OCI-LY7 (cell line): ENCODE data around the gene BEND7. TPM values are rescaled to one million over a fixed set of nuclear protein-coding genes. Genes with fewer than 3 reads are reported as not detected.

Experiments used
- BruUV-seq: library from RNA; stranded (reverse); fragments of 400-500 nt; replicated peaks from 2 replicates; lab custom pipeline; 2021; lab: Mats Ljungman, UMichigan
- CTCF ChIA-PET: fragments of 300-600 bp; sonication (Branson Sonifier 250); formaldehyde crosslinking; loops from one replicate; lab custom pipeline; 2022; ENCODE audit warnings: antibody characterized with exemption; ENCODE audit not compliant: unreplicated experiment; lab: Charles Lee
- POLR2A ChIA-PET: fragments of 300-600 bp; sonication (Branson Sonifier 250); formaldehyde crosslinking; loops from one replicate; lab custom pipeline; 2022; ENCODE audit warnings: antibody characterized with exemption; lab: Charles Lee
- DNase-seq: peaks from one replicate; pipeline ENCODE4 v3.0.0-alpha.2; 2015; ENCODE audit warnings: low spot score
- H2AFZ ChIP-seq: fragments of 200-600 bp; sonication (generic), shearing (Covaris generic); 2 replicates; pipeline ENCODE4 v1.6.1; 2014; ENCODE audit warnings: mild to moderate bottlenecking, antibody characterized with exemption, low read length, moderate library complexity
- H3K27ac ChIP-seq: fragments of 200-600 bp; sonication (generic); 2 replicates; pipeline ENCODE4 v1.5.1; 2014; ENCODE audit warnings: mixed run types, low read depth, mild to moderate bottlenecking, moderate library complexity, low read length, inconsistent platforms; ENCODE audit not compliant: poor library complexity, severe bottlenecking
- H3K36me3 ChIP-seq: fragments of 200-600 bp; sonication (generic); 2 replicates; pipeline ENCODE4 v1.6.1; 2014; ENCODE audit warnings: mild to moderate bottlenecking, antibody characterized with exemption, low read length, moderate library complexity, mixed read lengths; ENCODE audit not compliant: insufficient read depth
- H3K4me1 ChIP-seq: fragments of 200-600 bp; sonication (generic); 2 replicates; pipeline ENCODE4 v1.5.1; 2014; ENCODE audit warnings: mild to moderate bottlenecking, low read length; ENCODE audit not compliant: insufficient read depth, poor library complexity, severe bottlenecking
- H3K4me2 ChIP-seq: fragments of 200-600 bp; sonication (generic); 2 replicates; pipeline ENCODE4 v1.6.1; 2014; ENCODE audit warnings: mild to moderate bottlenecking, low read length
- H3K4me3 ChIP-seq: fragments of 200-600 bp; sonication (generic); 2 replicates; pipeline ENCODE4 v1.5.1; 2014; ENCODE audit warnings: mild to moderate bottlenecking, low read depth, low read length; ENCODE audit not compliant: poor library complexity, severe bottlenecking
- H3K79me2 ChIP-seq: fragments of 200-600 bp; sonication (generic); 2 replicates; pipeline ENCODE4 v1.6.1; 2016; ENCODE audit warnings: low read depth, mild to moderate bottlenecking, low read length, moderate library complexity, mixed read lengths; ENCODE audit not compliant: insufficient read depth
- H3K9me2 ChIP-seq: fragments of 200-600 bp; sonication (generic); 2 replicates; pipeline ENCODE4 v1.6.1; 2016; ENCODE audit warnings: mild to moderate bottlenecking, low read length, mixed read lengths; ENCODE audit not compliant: insufficient read depth
- H3K9me3 ChIP-seq: fragments of 200-600 bp; sonication (generic); 2 replicates; pipeline ENCODE4 v1.6.1; 2014; ENCODE audit warnings: mild to moderate bottlenecking, mixed run types, low read length, mixed read lengths
- H4K20me1 ChIP-seq: fragments of 200-600 bp; sonication (generic); 2 replicates; pipeline ENCODE4 v1.6.1; 2014; ENCODE audit warnings: mild to moderate bottlenecking, antibody characterized with exemption, low read length, moderate library complexity, mixed read lengths; ENCODE audit not compliant: insufficient read depth
- CTCF ChIP-seq: fragments of 200-600 bp; sonication (generic); conservative IDR thresholded peaks from 2 replicates; pipeline ENCODE4 v1.5.1; 2014; ENCODE audit warnings: mild to moderate bottlenecking, antibody characterized with exemption, low read length, moderate library complexity, mixed read lengths
- EZH2phosphoT487 ChIP-seq: fragments of 200-600 bp; sonication (generic); IDR thresholded peaks from 2 replicates; pipeline ENCODE4 v1.6.1; 2018; ENCODE audit warnings: low read depth, borderline replicate concordance, mild to moderate bottlenecking, mixed run types, antibody characterized with exemption, low read length, moderate library complexity, mixed read lengths
- intact Hi-C: fragments of 100-400 bp; cut with micrococcal nuclease; formaldehyde crosslinking; loops from one replicate; pipeline ENCODE4 v1.10.0; 2022; ENCODE audit not compliant: unreplicated experiment
- total RNA-seq, 2 experiments: library from RNA; depleted of rRNA in 1 of 2; stranded (reverse); fragments of >200 nt in 1 of 2; shearing (Covaris generic) in 1 of 2; gene quantifications; 2 replicates each; pipeline ENCODE4 v1.2.3, GENCODE V29; 2014 to 2022

Gene BEND7
- total RNA-seq, 2 experiments from 2014 or later, result not detected

GRCh38 chr10:13514296-13514695 lies 14.5 kb downstream of the BEND7 start:
- H3K36me3 ChIP-seq, result no peaks in the 10 kb centered on the region
- H3K9me2 ChIP-seq, result no peaks in the 10 kb centered on the region
- no peak overlapping the region for H2AFZ ChIP-seq
- H3K9me3 ChIP-seq, result no peaks in the 10 kb centered on the region
- no peak overlapping the region for H3K27ac ChIP-seq
- BruUV-seq, result no TSS peak
- POLR2A ChIA-PET, result no interaction called here
- intact Hi-C loops, result no loop called here
- no peak overlapping the region for H3K4me3 ChIP-seq
- CTCF ChIA-PET, result no interaction called here
- no peaks in the 10 kb centered on the region for H3K79me2 ChIP-seq
- no peaks in the 10 kb centered on the region for H3K4me1 ChIP-seq
- no peak overlapping the region for H3K4me2 ChIP-seq
- no peaks in the 10 kb centered on the region for H4K20me1 ChIP-seq
- DNase-seq, result no peak
- TF ChIP-seq CTCF, result no peak
- no peak for TF ChIP-seq EZH2phosphoT487

GRCh38 chr10:13512564-13512963 lies 16.2 kb downstream of the BEND7 start:
- H3K36me3 ChIP-seq, result no peaks in the 10 kb centered on the region
- ChIA-PET CTCF (no interaction called here), POLR2A (interaction anchor here (0.5 kb wide), 1 partner anchor 128 kb away, joined by 5 read pairs; no protein-coding TSS in a partner anchor)
- no peak for DNase-seq
- no peak overlapping the region for H3K4me3 ChIP-seq
- H3K9me2 ChIP-seq, result no peaks in the 10 kb centered on the region
- no peaks in the 10 kb centered on the region for H3K79me2 ChIP-seq
- no peaks in the 10 kb centered on the region for H3K4me1 ChIP-seq
- no peaks in the 10 kb centered on the region for H3K9me3 ChIP-seq
- no peak overlapping the region for H3K27ac ChIP-seq
- H3K4me2 ChIP-seq, result no peak overlapping the region
- intact Hi-C loops, result no loop called here
- no peaks in the 10 kb centered on the region for H4K20me1 ChIP-seq
- H2AFZ ChIP-seq, result no peak overlapping the region
- TF ChIP-seq EZH2phosphoT487 (no peak), CTCF (no peak)
- BruUV-seq, result no TSS peak

DNA sequence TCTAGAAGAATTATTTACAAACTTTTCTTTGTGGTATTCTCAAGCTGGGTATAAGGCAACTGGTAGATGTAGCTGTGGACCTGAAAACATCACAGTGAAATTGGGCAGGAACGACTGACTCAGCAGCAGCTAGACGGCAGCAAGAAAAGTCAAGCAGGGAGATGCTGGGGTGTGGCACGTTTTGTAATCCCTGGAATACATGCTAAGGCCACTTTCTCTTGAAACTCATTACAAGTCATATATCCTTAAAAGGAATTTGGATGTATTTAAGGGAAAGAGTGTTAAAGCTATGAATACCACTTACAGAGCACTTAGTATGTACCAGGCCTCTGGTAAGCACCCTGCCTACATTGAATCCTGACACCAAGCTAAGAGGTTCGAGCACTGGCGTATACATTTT lies 17.4 kb downstream of the BEND7 start:
- no peak for DNase-seq
- Histone ChIP-seq H3K4me1 (no peaks in the 10 kb centered on the region), H3K9me2 (no peaks in the 10 kb centered on the region), H3K9me3 (no peaks in the 10 kb centered on the region), H3K79me2 (no peaks in the 10 kb centered on the region), H4K20me1 (no peaks in the 10 kb centered on the region), H3K27ac (no peak overlapping the region), H3K4me3 (no peak overlapping the region), H2AFZ (no peak overlapping the region), H3K4me2 (no peak overlapping the region), H3K36me3 (no peaks in the 10 kb centered on the region)
- intact Hi-C loops, result no loop called here
- TF ChIP-seq CTCF (no peak), EZH2phosphoT487 (no peak)
- ChIA-PET POLR2A (interaction anchor here (0.5 to 0.6 kb wide), 2 partner anchors 10 to 21 kb away, joined by 3 read pairs; no protein-coding TSS in a partner anchor), CTCF (no interaction called here)
- no TSS peak for BruUV-seq
